Measurements from ENCODE around the gene TXNL4A.

- TF ChIP-seq ZNF8 (CRISPR knock-in tag; IDR thresholded peaks at IDR 0.05), result no peak
- TF ChIP-seq BACH2 (CRISPR knock-in tag; IDR thresholded peaks at IDR 0.05; ENCODE audit: borderline replicate concordance), result no peak
- TF ChIP-seq CREB5 (CRISPR knock-in tag; IDR thresholded peaks at IDR 0.05; ENCODE audit: low read depth), result no peak
- no peak for TF ChIP-seq ZNF565 (CRISPR knock-in tag; conservative IDR thresholded peaks at IDR 0.05; ENCODE audit: low read depth)
Measured at GRCh38 chr18:79958981-79959380, 29.4 kb downstream of the TXNL4A start.
